Mesothelial cell of epicardium (in vitro differentiated cells): ENCODE measurements around the gene TMEM204. TPM values are rescaled to one million over a fixed set of nuclear protein-coding genes. Genes with fewer than 3 reads are reported as not detected.

Source experiments
- DNase-seq, 2 experiments: peaks; one replicate each; pipeline ENCODE4 v3.0.0; 2021; ENCODE audit warnings: low spot score in 2 of 2; ENCODE audit not compliant: unreplicated experiment in 2 of 2
- H3K27ac Mint-ChIP-seq: 2 replicates; pipeline ENCODE4 v1.8.0; 2021; ENCODE audit warnings: mixed read lengths
- H3K27me3 Mint-ChIP-seq: 2 replicates; pipeline ENCODE4 v1.8.0; 2021; ENCODE audit warnings: low read depth, mixed read lengths
- H3K36me3 Mint-ChIP-seq: 2 replicates; pipeline ENCODE4 v1.8.0; 2021; ENCODE audit warnings: mixed read lengths
- H3K4me1 Mint-ChIP-seq: 2 replicates; pipeline ENCODE4 v1.8.0; 2021; ENCODE audit warnings: mixed read lengths
- H3K4me3 Mint-ChIP-seq: 2 replicates; pipeline ENCODE4 v1.8.0; 2021; ENCODE audit warnings: mild to moderate bottlenecking, moderate library complexity, mixed read lengths
- H3K9me3 Mint-ChIP-seq: 2 replicates; pipeline ENCODE4 v1.8.0; 2021; ENCODE audit warnings: mixed read lengths
- CTCF ChIP-seq: fragments of 200-600 bp; sonication (generic); IDR thresholded peaks from one replicate; pipeline ENCODE4 v1.5.0; 2021; ENCODE audit warnings: antibody characterized with exemption; ENCODE audit not compliant: unreplicated experiment
- total RNA-seq: library from RNA; stranded (reverse); gene quantifications from 3 replicates; pipeline ENCODE4 v1.2.1, GENCODE V29; 2021

TMEM204 gene
- total RNA-seq, 1 donor from 2014 or later, result 7.7 TPM

GRCh38 chr16:1506494-1507213 is 26.8 kb upstream of the TMEM204 start:
- Mint-ChIP-seq H3K9me3 (no peaks in the 10 kb centered on the region), H3K4me3 (no peak overlapping the region), H3K27ac (no peak overlapping the region), H3K4me1 (no peaks in the 10 kb centered on the region), H3K36me3 (peaks cover 25% of the 10 kb centered on the region), H3K27me3 (no peaks in the 10 kb centered on the region)
- no peak for DNase-seq
- no peak for TF ChIP-seq CTCF

- TF ChIP-seq CTCF, result no peak
- no peak for DNase-seq
- Mint-ChIP-seq H3K36me3 (peaks cover 25% of the 10 kb centered on the region), H3K27me3 (no peaks in the 10 kb centered on the region), H3K27ac (no peak overlapping the region), H3K4me1 (no peaks in the 10 kb centered on the region), H3K4me3 (no peak overlapping the region), H3K9me3 (no peaks in the 10 kb centered on the region)
These were observed 24.8 kb upstream of the TMEM204 start for GRCh38 chr16:1508494-1509187.

GRCh38 chr16:1509307-1510221 is 23.9 kb upstream of the TMEM204 start:
- Mint-ChIP-seq H3K9me3 (peaks cover 2% of the 10 kb centered on the region), H3K4me1 (no peaks in the 10 kb centered on the region), H3K4me3 (no peak overlapping the region), H3K36me3 (peaks cover 28% of the 10 kb centered on the region), H3K27ac (no peak overlapping the region), H3K27me3 (no peaks in the 10 kb centered on the region)
- TF ChIP-seq CTCF, result no peak
- DNase-seq, result no peak

GRCh38 chr16:1510272-1510671 is 23.2 kb upstream of the TMEM204 start:
- no peak for DNase-seq
- TF ChIP-seq CTCF, result no peak
- H3K36me3 Mint-ChIP-seq, result peaks cover 34% of the 10 kb centered on the region
- no peaks in the 10 kb centered on the region for H3K4me1 Mint-ChIP-seq
- no peak overlapping the region for H3K4me3 Mint-ChIP-seq
- H3K9me3 Mint-ChIP-seq, result peaks cover 8% of the 10 kb centered on the region
- no peaks in the 10 kb centered on the region for H3K27me3 Mint-ChIP-seq
- H3K27ac Mint-ChIP-seq, result no peak overlapping the region

- H3K4me1 Mint-ChIP-seq, result no peaks in the 10 kb centered on the region
- no peak for TF ChIP-seq CTCF
- H3K27me3 Mint-ChIP-seq, result no peaks in the 10 kb centered on the region
- H3K36me3 Mint-ChIP-seq, result peaks cover 38% of the 10 kb centered on the region
- no peak overlapping the region for H3K4me3 Mint-ChIP-seq
- no peak overlapping the region for H3K27ac Mint-ChIP-seq
- no peak for DNase-seq
- H3K9me3 Mint-ChIP-seq, result peaks cover 12% of the 10 kb centered on the region
These were observed 22.5 kb upstream of the TMEM204 start for GRCh38 chr16:1510941-1511351.
